H9 (cell line): ENCODE results near the gene KIAA1328. TPM values are rescaled to one million over a fixed set of nuclear protein-coding genes. Genes with fewer than 3 reads are reported as not detected.
"Not testable (repeated sequence)": the region's sequence is repeated elsewhere in the genome, so short reads cannot be mapped to it uniquely, and the experiment has no call there.

ENCODE experiments used
- DNase-seq: peaks from one replicate; pipeline ENCODE4 v3.0.0-alpha.2; 2017
- H2AFZ ChIP-seq: one replicate; pipeline ENCODE4 v1.6.1; 2013; ENCODE audit warnings: mild to moderate bottlenecking, low read length, control low read depth, moderate library complexity
- H2AK5ac ChIP-seq: 2 replicates; pipeline ENCODE4 v1.6.1; 2013; ENCODE audit warnings: low read length, control low read depth, mixed read lengths; ENCODE audit not compliant: insufficient read length
- H2BK120ac ChIP-seq: one replicate; pipeline ENCODE4 v1.6.1; 2013; ENCODE audit warnings: low read depth, mild to moderate bottlenecking, low read length, control low read depth, inconsistent platforms; ENCODE audit not compliant: poor library complexity, severe bottlenecking
- H2BK12ac ChIP-seq: 2 replicates; pipeline ENCODE4 v1.6.1; 2013; ENCODE audit warnings: low read length, control low read depth, mixed read lengths, low read depth; ENCODE audit not compliant: insufficient read length
- H2BK15ac ChIP-seq: 2 replicates; pipeline ENCODE4 v1.6.1; 2013; ENCODE audit warnings: low read depth, low read length, control low read depth
- H2BK20ac ChIP-seq: one replicate; pipeline ENCODE4 v1.6.1; 2013; ENCODE audit warnings: low read depth, mild to moderate bottlenecking, low read length, control low read depth, inconsistent platforms; ENCODE audit not compliant: poor library complexity, severe bottlenecking
- H2BK5ac ChIP-seq: 2 replicates; pipeline ENCODE4 v1.6.1; 2013; ENCODE audit warnings: low read length, control low read depth, mixed read lengths; ENCODE audit not compliant: insufficient read length
- H3K14ac ChIP-seq: 2 replicates; pipeline ENCODE4 v1.6.1; 2013; ENCODE audit warnings: low read length, control low read depth; ENCODE audit not compliant: insufficient read depth
- H3K18ac ChIP-seq: 2 replicates; pipeline ENCODE4 v1.6.1; 2013; ENCODE audit warnings: low read depth, mild to moderate bottlenecking, mixed read lengths, low read length, control low read depth; ENCODE audit not compliant: insufficient read length
- H3K23ac ChIP-seq: 2 replicates; pipeline ENCODE4 v1.6.1; 2013; ENCODE audit warnings: low read length, control low read depth, mixed read lengths, low read depth; ENCODE audit not compliant: insufficient read length
- H3K23me2 ChIP-seq: 2 replicates; pipeline ENCODE4 v1.6.1; 2013; ENCODE audit warnings: low read depth, mild to moderate bottlenecking, mixed read lengths, low read length, control low read depth; ENCODE audit not compliant: insufficient read length, poor library complexity, severe bottlenecking
- H3K27ac ChIP-seq: 2 replicates; pipeline ENCODE4 v1.5.1; 2013; ENCODE audit warnings: low read length, control low read depth, mixed read lengths, low read depth; ENCODE audit not compliant: insufficient read length
- H3K27me3 ChIP-seq: 2 replicates; pipeline ENCODE4 v1.6.1; 2013; ENCODE audit warnings: low read length, control low read depth, inconsistent platforms; ENCODE audit not compliant: insufficient read depth
- H3K4ac ChIP-seq: 2 replicates; pipeline ENCODE4 v1.6.1; 2013; ENCODE audit warnings: low read depth, mild to moderate bottlenecking, control low read depth, inconsistent platforms, low read length, moderate library complexity
- H3K4me1 ChIP-seq: 2 replicates; pipeline ENCODE4 v1.6.1; 2013; ENCODE audit warnings: low read length, control low read depth, inconsistent platforms; ENCODE audit not compliant: insufficient read depth
- H3K4me2 ChIP-seq: 2 replicates; pipeline ENCODE4 v1.6.1; 2013; ENCODE audit warnings: low read length, control low read depth, mixed read lengths; ENCODE audit not compliant: insufficient read length, insufficient read depth
- H3K56ac ChIP-seq: 2 replicates; pipeline ENCODE4 v1.6.1; 2013; ENCODE audit warnings: low read depth, mild to moderate bottlenecking, mixed read lengths, low read length, control low read depth; ENCODE audit not compliant: insufficient read length
- H3K79me1 ChIP-seq: 2 replicates; pipeline ENCODE4 v1.6.1; 2013; ENCODE audit warnings: low read depth, mild to moderate bottlenecking, moderate library complexity, low read length, control low read depth, inconsistent platforms; ENCODE audit not compliant: insufficient read depth, poor library complexity, severe bottlenecking
- H3K79me2 ChIP-seq: 2 replicates; pipeline ENCODE4 v1.6.1; 2013; ENCODE audit warnings: low read length, control low read depth, inconsistent platforms; ENCODE audit not compliant: insufficient read depth
- H3K9ac ChIP-seq: 2 replicates; pipeline ENCODE4 v1.6.1; 2013; ENCODE audit warnings: low read length, control low read depth, mixed read lengths; ENCODE audit not compliant: insufficient read length; ENCODE audit errors: extremely low read depth
- H3K9me3 ChIP-seq: one replicate; pipeline ENCODE4 v1.6.1; 2013; ENCODE audit warnings: low read depth, low read length, inconsistent platforms; ENCODE audit not compliant: control insufficient read depth
- H3T11ph ChIP-seq: one replicate; pipeline ENCODE4 v1.6.1; 2013; ENCODE audit warnings: mild to moderate bottlenecking, low read length, control low read depth, inconsistent platforms
- H4K20me1 ChIP-seq: one replicate; pipeline ENCODE4 v1.6.1; 2013; ENCODE audit not compliant: control insufficient read depth, insufficient read length, insufficient read depth
- H4K5ac ChIP-seq: 2 replicates; pipeline ENCODE4 v1.6.1; 2013; ENCODE audit warnings: low read depth, mild to moderate bottlenecking, mixed read lengths, low read length, control low read depth; ENCODE audit not compliant: insufficient read length
- H4K8ac ChIP-seq: replicated peaks from 2 replicates; pipeline ENCODE4 v1.6.1; 2013; ENCODE audit warnings: low read length, control low read depth, mixed read lengths, low read depth; ENCODE audit not compliant: insufficient read length
- H4K91ac ChIP-seq: 2 replicates; pipeline ENCODE4 v1.6.1; 2013; ENCODE audit warnings: low read depth, mild to moderate bottlenecking, moderate library complexity, mixed read lengths, low read length, control low read depth; ENCODE audit not compliant: insufficient read length
- H3K27ac Mint-ChIP-seq, 3 experiments: 2 replicates in 2 of 3; 3 replicates in 1 of 3; pipeline ENCODE4 v1.8.0; 2020 to 2021; ENCODE audit warnings: mixed read lengths in 3 of 3, mild to moderate bottlenecking in 1 of 3, moderate library complexity in 1 of 3
- H3K27me3 Mint-ChIP-seq: 2 replicates; pipeline ENCODE4 v1.8.0; 2021; ENCODE audit warnings: low read depth, mild to moderate bottlenecking, moderate library complexity, mixed read lengths
- H3K36me3 Mint-ChIP-seq, 3 experiments: 2 replicates in 2 of 3; 3 replicates in 1 of 3; pipeline ENCODE4 v1.8.0; 2020 to 2021; ENCODE audit warnings: low read depth in 3 of 3, mixed read lengths in 3 of 3; ENCODE audit not compliant: insufficient read depth in 1 of 3
- H3K4me1 Mint-ChIP-seq, 2 experiments: 2 replicates each; pipeline ENCODE4 v1.8.0; 2020; ENCODE audit warnings: mixed read lengths in 2 of 2
- H3K4me3 Mint-ChIP-seq, 2 experiments: 2 replicates in 1 of 2; 3 replicates in 1 of 2; pipeline ENCODE4 v1.8.0; 2020 to 2021; ENCODE audit warnings: mild to moderate bottlenecking in 2 of 2, mixed read lengths in 2 of 2, moderate library complexity in 1 of 2
- H3K9me3 Mint-ChIP-seq, 2 experiments: 2 replicates in 1 of 2; 3 replicates in 1 of 2; pipeline ENCODE4 v1.8.0; 2020; ENCODE audit warnings: mild to moderate bottlenecking in 2 of 2, mixed read lengths in 2 of 2, moderate library complexity in 1 of 2
- WGBS: extraction: QIAGEN DNeasy Blood & Tissue Kit; methylation state at CpG from one replicate; pipeline ENCODE4 v1.1.7; 2013; ENCODE audit warnings: missing lambda C conversion rate, low lambda C conversion rate, mixed read lengths; ENCODE audit not compliant: insufficient read length; ENCODE audit errors: extremely low coverage; 5-methylcytosine and 5-hydroxymethylcytosine counted together
- total RNA-seq: library from RNA; stranded (reverse); gene quantifications from 2 replicates; pipeline ENCODE4 v1.2.1, GENCODE V29; 2021
- TF ChIP-seq, protein P1 (sequence below): fragments of 200-600 bp; sonication (generic); conservative IDR thresholded peaks from 3 replicates; pipeline ENCODE4 v1.8.0; 2021; ENCODE audit warnings: antibody characterized with exemption, mild to moderate bottlenecking

Gene KIAA1328
- total RNA-seq, 1 experiment from 2014 or later: 4.9 TPM

DNA sequence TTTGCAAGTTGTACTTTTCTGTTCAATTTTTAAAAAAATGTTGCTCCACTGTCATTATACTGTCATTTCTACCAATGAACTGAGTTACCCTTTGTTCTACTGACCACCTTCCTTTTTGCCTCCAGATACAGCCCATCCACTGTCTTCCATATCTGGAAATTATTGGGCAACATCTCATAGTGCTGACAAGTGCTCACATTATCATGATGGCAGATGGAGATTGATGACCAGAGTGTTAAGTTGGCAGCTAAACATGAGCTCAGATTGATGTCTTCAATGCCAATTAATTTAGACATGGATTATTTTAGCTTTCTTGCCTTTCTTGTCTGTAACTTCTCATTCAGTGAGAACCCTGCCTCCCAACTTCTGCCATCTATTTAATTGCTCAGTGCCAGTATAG, 76.6 kb downstream of the KIAA1328 start:
- no peak overlapping the region for H2BK12ac ChIP-seq
- H3K27me3 ChIP-seq: no peaks in the 10 kb centered on the region
- no peaks in the 10 kb centered on the region for H3K27me3 Mint-ChIP-seq
- no peak overlapping the region for H2BK5ac ChIP-seq
- no peak overlapping the region for H4K5ac ChIP-seq
- H3K9me3 Mint-ChIP-seq: peaks cover 3% of the 10 kb centered on the region in 2 experiments; a peak in 3 of 5 replicates
- H3T11ph ChIP-seq: no peak overlapping the region
- TF ChIP-seq, protein P1, sequence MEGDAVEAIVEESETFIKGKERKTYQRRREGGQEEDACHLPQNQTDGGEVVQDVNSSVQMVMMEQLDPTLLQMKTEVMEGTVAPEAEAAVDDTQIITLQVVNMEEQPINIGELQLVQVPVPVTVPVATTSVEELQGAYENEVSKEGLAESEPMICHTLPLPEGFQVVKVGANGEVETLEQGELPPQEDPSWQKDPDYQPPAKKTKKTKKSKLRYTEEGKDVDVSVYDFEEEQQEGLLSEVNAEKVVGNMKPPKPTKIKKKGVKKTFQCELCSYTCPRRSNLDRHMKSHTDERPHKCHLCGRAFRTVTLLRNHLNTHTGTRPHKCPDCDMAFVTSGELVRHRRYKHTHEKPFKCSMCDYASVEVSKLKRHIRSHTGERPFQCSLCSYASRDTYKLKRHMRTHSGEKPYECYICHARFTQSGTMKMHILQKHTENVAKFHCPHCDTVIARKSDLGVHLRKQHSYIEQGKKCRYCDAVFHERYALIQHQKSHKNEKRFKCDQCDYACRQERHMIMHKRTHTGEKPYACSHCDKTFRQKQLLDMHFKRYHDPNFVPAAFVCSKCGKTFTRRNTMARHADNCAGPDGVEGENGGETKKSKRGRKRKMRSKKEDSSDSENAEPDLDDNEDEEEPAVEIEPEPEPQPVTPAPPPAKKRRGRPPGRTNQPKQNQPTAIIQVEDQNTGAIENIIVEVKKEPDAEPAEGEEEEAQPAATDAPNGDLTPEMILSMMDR: no peak
- no peak overlapping the region for H3K56ac ChIP-seq
- no peaks in the 10 kb centered on the region for H3K23me2 ChIP-seq
- no peak overlapping the region for H3K23ac ChIP-seq
- H3K9me3 ChIP-seq: no peaks in the 10 kb centered on the region
- H3K27ac ChIP-seq: no peak overlapping the region
- H2BK20ac ChIP-seq: no peak overlapping the region
- H3K79me1 ChIP-seq: no peaks in the 10 kb centered on the region
- DNase-seq: no peak
- no peak overlapping the region for H3K4me3 Mint-ChIP-seq
- H2BK15ac ChIP-seq: no peak overlapping the region
- no peak overlapping the region for H3K4me2 ChIP-seq
- no peak overlapping the region for H3K18ac ChIP-seq
- no peak overlapping the region for H3K27ac Mint-ChIP-seq
- H2AFZ ChIP-seq: no peak overlapping the region
- H4K20me1 ChIP-seq: no peaks in the 10 kb centered on the region
- no peaks in the 10 kb centered on the region for H3K79me2 ChIP-seq
- H2BK120ac ChIP-seq: no peak overlapping the region
- H3K4ac ChIP-seq: no peak overlapping the region
- no peak overlapping the region for H2AK5ac ChIP-seq
- peaks cover 0 to 1% (median 0%) of the 10 kb centered on the region in 3 experiments; a peak in 2 of 7 replicates for H3K36me3 Mint-ChIP-seq
- H4K91ac ChIP-seq: no peak overlapping the region
- H3K4me1 ChIP-seq: no peaks in the 10 kb centered on the region
- H4K8ac ChIP-seq: no peak overlapping the region
- H3K9ac ChIP-seq: no peak overlapping the region
- no peaks in the 10 kb centered on the region for H3K4me1 Mint-ChIP-seq
- H3K14ac ChIP-seq: no peak overlapping the region

DNA sequence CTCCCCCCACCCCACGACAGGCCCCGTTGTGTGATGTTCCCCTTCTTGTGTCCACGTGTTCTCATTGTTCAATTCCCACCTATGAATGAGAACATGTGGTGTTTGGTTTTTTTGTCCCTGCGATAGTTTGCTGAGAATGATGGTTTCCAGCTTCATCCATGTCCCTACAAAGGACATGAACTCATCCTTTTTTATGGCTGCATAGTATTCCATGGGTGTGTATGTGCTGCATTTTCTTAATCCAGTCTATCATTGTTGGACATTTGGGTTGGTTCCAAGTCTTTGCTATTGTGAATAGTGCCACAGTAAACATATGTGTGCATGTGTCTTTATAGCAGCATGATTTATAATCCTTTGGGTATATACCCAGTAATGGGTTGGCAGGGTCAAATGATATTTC, 80.4 kb downstream of the KIAA1328 start:
- WGBS: no CpG with 5 or more reads among the region's 4 CpGs
- not testable (repeated sequence) for H3K27me3 Mint-ChIP-seq

More for the DNA sequence above, 80.4 kb downstream of the KIAA1328 start:
- not testable (repeated sequence) for H2BK5ac ChIP-seq, H3K9me3 ChIP-seq, H3K18ac ChIP-seq, H2AFZ ChIP-seq, H3K36me3 Mint-ChIP-seq, H3K56ac ChIP-seq, H2BK15ac ChIP-seq, H3K4me3 Mint-ChIP-seq, H3K14ac ChIP-seq, H3K27ac ChIP-seq, H3K4me1 ChIP-seq, H4K20me1 ChIP-seq, H2BK120ac ChIP-seq, H3K9me3 Mint-ChIP-seq, DNase-seq, H3K4ac ChIP-seq, H4K8ac ChIP-seq, H3K27me3 ChIP-seq, H4K5ac ChIP-seq, H3K23me2 ChIP-seq, H3K9ac ChIP-seq, H3T11ph ChIP-seq, H3K4me2 ChIP-seq, H2AK5ac ChIP-seq, H2BK12ac ChIP-seq, H3K79me1 ChIP-seq, H3K27ac Mint-ChIP-seq, H2BK20ac ChIP-seq, H3K23ac ChIP-seq, H4K91ac ChIP-seq, H3K79me2 ChIP-seq, H3K4me1 Mint-ChIP-seq
